Measurements from ENCODE around the gene PLCB4.

DNA sequence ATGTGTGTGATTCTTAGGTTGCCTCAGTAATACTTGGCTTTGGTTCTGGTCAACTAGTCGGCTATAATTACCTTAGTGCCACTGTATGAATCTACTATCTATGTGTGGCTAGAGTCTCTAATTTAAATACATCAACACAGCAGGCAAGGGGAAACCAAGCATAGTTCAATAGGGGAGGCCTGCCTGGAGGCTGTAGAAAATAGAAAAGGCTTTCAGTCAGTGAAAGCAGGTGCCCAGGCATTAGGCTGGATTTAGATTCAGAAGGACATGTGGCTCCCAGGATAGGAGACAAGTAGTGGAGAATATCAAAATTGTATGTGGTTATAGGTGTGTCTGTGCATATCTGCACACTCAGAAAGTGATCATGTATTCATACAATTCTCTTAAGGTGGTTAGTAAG is 330.4 kb downstream of the PLCB4 start:
- TF ChIP-seq, protein P1, sequence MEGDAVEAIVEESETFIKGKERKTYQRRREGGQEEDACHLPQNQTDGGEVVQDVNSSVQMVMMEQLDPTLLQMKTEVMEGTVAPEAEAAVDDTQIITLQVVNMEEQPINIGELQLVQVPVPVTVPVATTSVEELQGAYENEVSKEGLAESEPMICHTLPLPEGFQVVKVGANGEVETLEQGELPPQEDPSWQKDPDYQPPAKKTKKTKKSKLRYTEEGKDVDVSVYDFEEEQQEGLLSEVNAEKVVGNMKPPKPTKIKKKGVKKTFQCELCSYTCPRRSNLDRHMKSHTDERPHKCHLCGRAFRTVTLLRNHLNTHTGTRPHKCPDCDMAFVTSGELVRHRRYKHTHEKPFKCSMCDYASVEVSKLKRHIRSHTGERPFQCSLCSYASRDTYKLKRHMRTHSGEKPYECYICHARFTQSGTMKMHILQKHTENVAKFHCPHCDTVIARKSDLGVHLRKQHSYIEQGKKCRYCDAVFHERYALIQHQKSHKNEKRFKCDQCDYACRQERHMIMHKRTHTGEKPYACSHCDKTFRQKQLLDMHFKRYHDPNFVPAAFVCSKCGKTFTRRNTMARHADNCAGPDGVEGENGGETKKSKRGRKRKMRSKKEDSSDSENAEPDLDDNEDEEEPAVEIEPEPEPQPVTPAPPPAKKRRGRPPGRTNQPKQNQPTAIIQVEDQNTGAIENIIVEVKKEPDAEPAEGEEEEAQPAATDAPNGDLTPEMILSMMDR (IDR thresholded peaks at IDR 0.05) = no peak
- TF ChIP-seq POLR2A (IDR thresholded peaks at IDR 0.05) = no peak

Measured in testis (tissue), 2 donors.